ENCODE measurements around the gene LCK.

- TF ChIP-seq ZNF274 (IDR thresholded peaks at IDR 0.05; ENCODE audit: low read depth, low read length): no peak
- TF ChIP-seq YY1 (IDR thresholded peaks at IDR 0.05; ENCODE audit: insufficient read depth, insufficient read length): no peak
These were observed 76.1 kb downstream of the LCK start for GRCh38 chr1:32327204-32327603.
